Measurements from ENCODE around the gene MOK.

Gene MOK

DNA sequence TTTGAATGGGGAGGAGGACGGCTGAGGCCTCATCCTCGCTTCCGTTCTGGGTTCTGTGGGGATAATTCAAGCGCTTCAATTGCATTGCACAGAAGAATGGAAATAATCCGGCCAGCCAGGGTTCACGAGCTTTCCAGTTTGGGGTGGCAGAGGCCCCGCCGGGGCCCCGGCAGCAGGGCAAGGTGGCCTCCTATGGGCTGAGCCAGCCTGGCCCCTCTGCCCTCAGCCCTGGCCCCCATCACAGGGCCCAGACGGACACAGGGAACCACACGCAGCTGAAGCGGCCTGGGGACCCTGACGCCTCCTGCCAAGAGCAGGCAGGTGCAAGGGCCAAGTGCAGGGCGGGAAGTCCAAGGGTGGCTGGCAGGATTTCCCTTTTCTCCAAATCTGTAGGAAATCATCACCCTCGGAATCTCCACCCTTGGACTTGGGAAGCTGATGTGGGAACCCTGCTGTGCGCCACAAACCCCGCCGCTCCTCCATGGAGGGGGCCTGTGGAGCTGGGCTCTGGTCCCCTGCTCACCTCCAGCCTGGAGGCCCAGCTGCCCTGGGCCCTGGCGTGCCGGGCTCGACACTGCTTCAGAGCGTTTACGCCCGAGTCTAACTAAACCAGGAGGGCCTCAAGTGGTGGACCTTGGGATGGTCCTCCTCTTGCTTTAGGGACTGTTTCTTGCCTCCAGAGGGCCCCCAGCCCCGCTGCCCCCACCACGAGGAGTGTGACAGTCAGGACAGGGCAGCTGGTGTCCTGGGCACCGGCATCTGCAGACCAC is 78.4 kb downstream of the MOK start:
- TF ChIP-seq, protein P1, sequence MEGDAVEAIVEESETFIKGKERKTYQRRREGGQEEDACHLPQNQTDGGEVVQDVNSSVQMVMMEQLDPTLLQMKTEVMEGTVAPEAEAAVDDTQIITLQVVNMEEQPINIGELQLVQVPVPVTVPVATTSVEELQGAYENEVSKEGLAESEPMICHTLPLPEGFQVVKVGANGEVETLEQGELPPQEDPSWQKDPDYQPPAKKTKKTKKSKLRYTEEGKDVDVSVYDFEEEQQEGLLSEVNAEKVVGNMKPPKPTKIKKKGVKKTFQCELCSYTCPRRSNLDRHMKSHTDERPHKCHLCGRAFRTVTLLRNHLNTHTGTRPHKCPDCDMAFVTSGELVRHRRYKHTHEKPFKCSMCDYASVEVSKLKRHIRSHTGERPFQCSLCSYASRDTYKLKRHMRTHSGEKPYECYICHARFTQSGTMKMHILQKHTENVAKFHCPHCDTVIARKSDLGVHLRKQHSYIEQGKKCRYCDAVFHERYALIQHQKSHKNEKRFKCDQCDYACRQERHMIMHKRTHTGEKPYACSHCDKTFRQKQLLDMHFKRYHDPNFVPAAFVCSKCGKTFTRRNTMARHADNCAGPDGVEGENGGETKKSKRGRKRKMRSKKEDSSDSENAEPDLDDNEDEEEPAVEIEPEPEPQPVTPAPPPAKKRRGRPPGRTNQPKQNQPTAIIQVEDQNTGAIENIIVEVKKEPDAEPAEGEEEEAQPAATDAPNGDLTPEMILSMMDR (IDR thresholded peaks at IDR 0.05; ENCODE audit: control insufficient read depth, insufficient read depth, low read depth, low read length, missing control alignments), result no peak
- no peak for DNase-seq (ENCODE audit: low read depth)
- no peak overlapping the region for H3K4me3 ChIP-seq (ENCODE audit: control insufficient read depth, low read depth, low read length)

DNA sequence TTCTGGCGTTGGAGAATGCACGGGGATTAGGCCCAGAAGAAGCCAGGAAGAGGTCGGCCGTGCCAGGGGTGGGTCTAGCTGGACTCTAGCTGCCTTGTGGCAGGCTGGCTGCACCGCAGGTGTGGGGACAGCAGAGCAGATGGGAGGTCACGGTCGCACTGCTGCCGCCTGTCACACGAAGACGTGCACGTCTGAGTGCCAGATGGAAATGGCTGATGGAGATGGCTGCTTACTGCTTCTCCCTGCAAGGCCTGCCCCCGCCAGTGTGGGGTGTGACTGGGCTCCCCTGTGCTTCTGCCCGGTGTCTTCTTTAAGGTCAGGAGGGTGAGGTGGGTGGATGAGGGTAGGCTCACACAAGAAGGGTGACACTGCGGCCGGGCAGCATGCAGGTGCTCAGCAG is 79.0 kb downstream of the MOK start:
- no peak for DNase-seq (ENCODE audit: low read depth)
- no peak overlapping the region for H3K4me3 ChIP-seq (ENCODE audit: control insufficient read depth, low read depth, low read length)
- TF ChIP-seq, protein P1 (IDR thresholded peaks at IDR 0.05; ENCODE audit: control insufficient read depth, insufficient read depth, low read depth, low read length, missing control alignments), result no peak

DNA sequence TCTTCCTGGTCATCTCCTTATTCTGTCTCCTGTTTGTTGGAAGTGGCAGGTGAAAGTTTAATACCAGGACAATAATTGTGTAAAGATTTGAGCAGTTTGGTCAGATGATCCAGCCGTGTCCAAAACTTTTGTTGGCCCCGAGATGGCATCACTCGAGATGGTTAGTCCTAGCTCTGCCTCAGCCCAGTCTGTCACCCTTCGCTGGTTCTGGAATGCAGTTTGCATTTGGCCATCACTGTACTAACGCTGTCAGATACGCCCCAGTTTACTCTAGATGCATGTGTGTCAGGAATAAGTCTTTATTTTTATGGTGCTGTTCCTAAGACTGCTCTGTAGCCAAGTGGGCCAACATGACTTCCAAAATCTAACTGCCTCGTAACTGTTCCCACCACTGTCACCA is 79.6 kb downstream of the MOK start:
- TF ChIP-seq, protein P1 (IDR thresholded peaks at IDR 0.05; ENCODE audit: control insufficient read depth, insufficient read depth, low read depth, low read length, missing control alignments), result no peak
- DNase-seq (ENCODE audit: low read depth), result no peak

DNA sequence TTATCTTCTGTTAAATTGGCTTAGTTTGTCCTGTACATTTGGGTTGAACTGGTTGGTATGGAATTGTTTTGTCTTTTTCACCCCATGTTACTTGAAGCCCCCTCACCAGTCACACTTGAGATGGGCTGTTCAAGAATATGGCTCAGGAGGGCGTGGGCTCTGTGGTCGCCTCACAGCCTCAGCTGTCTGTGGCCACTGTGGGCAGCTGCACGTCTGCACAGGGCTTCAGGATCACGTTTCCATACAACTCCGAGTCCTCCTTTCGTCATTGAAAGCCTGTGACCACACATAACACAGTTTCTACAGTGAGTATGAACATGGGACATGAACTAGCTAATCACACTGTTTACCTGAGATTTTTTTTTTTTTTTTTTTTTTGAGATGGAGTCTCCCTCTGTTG is 81.3 kb downstream of the MOK start:
- no peak for DNase-seq (ENCODE audit: low read depth)
- TF ChIP-seq, protein P1 (IDR thresholded peaks at IDR 0.05; ENCODE audit: control insufficient read depth, insufficient read depth, low read depth, low read length, missing control alignments), result no peak
- no peak overlapping the region for H3K4me3 ChIP-seq (ENCODE audit: control insufficient read depth, low read depth, low read length)

More for the DNA sequence above, 79.6 kb downstream of the MOK start:
- H3K4me3 ChIP-seq (ENCODE audit: control insufficient read depth, low read depth, low read length), result no peak overlapping the region

DNA sequence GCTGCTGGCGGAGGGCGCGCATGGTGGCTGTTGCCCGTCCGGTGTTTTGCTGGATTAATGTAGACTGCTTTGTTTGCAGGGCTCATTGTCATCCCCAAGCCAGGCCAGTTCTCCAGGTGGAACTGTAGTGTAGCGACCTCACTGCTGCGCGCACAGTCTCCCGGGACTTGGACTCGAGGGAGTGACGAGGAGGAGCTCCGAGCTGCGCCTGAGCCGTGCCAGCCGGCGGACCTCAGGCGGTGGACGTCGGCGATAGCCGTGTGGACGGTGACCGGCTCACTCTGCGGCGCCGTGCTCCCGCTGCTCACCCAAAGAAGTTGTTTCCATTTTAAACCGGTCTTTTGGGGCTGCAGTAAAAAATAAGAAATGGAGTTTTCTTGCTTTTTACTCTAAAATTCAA is 82.2 kb downstream of the MOK start:
- TF ChIP-seq, protein P1 (IDR thresholded peaks at IDR 0.05; ENCODE audit: control insufficient read depth, insufficient read depth, low read depth, low read length, missing control alignments), result no peak
- no peak for DNase-seq (ENCODE audit: low read depth)
- H3K4me3 ChIP-seq (ENCODE audit: control insufficient read depth, low read depth, low read length), result no peak overlapping the region

DNA sequence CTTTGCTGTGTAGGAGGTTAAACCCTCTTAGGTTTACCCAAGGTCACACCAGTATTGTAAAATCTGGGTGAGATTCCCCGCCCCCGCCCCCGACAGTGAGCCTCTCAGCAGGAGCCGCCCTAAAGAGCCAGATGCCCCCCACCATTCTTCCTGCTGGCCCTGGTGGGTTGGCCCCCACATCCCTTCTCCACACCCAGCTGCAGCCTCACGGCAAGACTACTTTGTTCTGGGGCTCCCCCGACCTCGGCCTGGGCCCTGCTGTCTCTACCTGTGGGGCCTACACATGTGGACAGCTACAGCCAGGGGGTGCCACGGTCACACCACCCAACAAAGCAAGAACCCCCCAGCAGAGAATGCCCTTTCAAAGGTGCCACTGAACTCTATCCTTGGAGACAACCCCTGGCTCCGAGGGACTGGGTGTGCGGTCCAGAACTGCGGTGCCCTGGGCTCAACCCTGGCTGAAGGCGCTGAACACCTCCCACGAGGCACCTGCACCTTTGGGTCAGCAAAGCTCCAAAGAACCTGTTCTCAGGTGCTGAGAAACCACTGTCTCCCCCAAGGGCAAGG is 82.9 kb downstream of the MOK start:
- no peak overlapping the region for H3K4me3 ChIP-seq (ENCODE audit: control insufficient read depth, low read depth, low read length)
- TF ChIP-seq, protein P1 (IDR thresholded peaks at IDR 0.05; ENCODE audit: control insufficient read depth, insufficient read depth, low read depth, low read length, missing control alignments), result no peak
- no peak for DNase-seq (ENCODE audit: low read depth)
